Heart left ventricle (tissue), 16 donors: ENCODE data around the gene MACROD1. TPM values are rescaled to one million over a fixed set of nuclear protein-coding genes. Genes with fewer than 3 reads are reported as not detected.
"Not testable (repeated sequence)": the region's sequence is repeated elsewhere in the genome, so short reads cannot be mapped to it uniquely, and the experiment has no call there.

ENCODE experiments used
- ATAC-seq, 4 donors: fragments of 200-7000 bp; cut with Tn5 transposase; one replicate each; pipeline ENCODE4 v1.9.1; 2020 to 2022; ENCODE audit warnings: moderate library complexity in 4 of 4, mild to moderate bottlenecking in 3 of 4, moderate number of reproducible peaks in 1 of 4
- DNase-seq, 5 donors: peaks; one replicate each; pipeline ENCODE4 v3.0.0-alpha.2; 2020
- H3K27ac ChIP-seq, 12 donors: fragments of 200-600 bp; sonication (generic) in 4 of 12; one replicate each; pipeline versions ENCODE4 v1.5.0 to v1.8.0; 2016 to 2022; ENCODE audit warnings: mild to moderate bottlenecking in 2 of 12
- H3K27me3 ChIP-seq, 9 donors: fragments of 200-600 bp; sonication (generic) in 2 of 9; one replicate each; pipeline versions ENCODE4 v1.5.1 to v1.8.0; 2016 to 2022; ENCODE audit warnings: mild to moderate bottlenecking in 3 of 9
- H3K36me3 ChIP-seq, 9 donors: fragments of 200-600 bp; sonication (generic) in 2 of 9; one replicate each; pipeline versions ENCODE4 v1.5.0 to v1.8.0; 2018 to 2022; ENCODE audit warnings: mild to moderate bottlenecking in 2 of 9
- H3K4me1 ChIP-seq, 12 donors: fragments of 200-600 bp; sonication (generic) in 4 of 12; one replicate each; pipeline versions ENCODE4 v1.5.0 to v1.8.0; 2016 to 2022; ENCODE audit warnings: mild to moderate bottlenecking in 3 of 12
- H3K4me3 ChIP-seq, 12 donors: fragments of 200-600 bp; sonication (generic) in 4 of 12; one replicate each; pipeline versions ENCODE4 v1.5.0 to v1.8.0; 2017 to 2022; ENCODE audit warnings: mild to moderate bottlenecking in 9 of 12, moderate library complexity in 4 of 12
- H3K9me3 ChIP-seq, 12 donors: fragments of 200-600 bp; sonication (generic) in 4 of 12; one replicate each; pipeline versions ENCODE4 v1.5.0 to v1.8.0; 2016 to 2022; ENCODE audit warnings: mild to moderate bottlenecking in 1 of 12
- POLR2A ChIP-seq, 2 donors: fragments of 450-650 bp; IDR thresholded peaks; one replicate each; pipeline ENCODE4 v1.6.1; 2017; ENCODE audit warnings: antibody characterized with exemption in 2 of 2, mild to moderate bottlenecking in 2 of 2, moderate library complexity in 2 of 2
- whole genome bisulfite sequencing, 4 donors: extraction: QIAGEN DNeasy Blood & Tissue Kit in 2 of 4; methylation state at CpG; one replicate each; pipeline versions ENCODE4 v1.1.5 to v1.1.7; 2013 to 2018; 5-methylcytosine and 5-hydroxymethylcytosine counted together
- intact Hi-C, 10 donors: fragments of 100-400 bp; cut with DNase I; formaldehyde crosslinking; loops; one replicate each; pipeline versions ENCODE4 v1.11.1 to v1.14.2; 2022
- polyA plus RNA-seq, 2 donors: library from polyadenylated mRNA; stranded (reverse); fragments of 200-250 nt; gene quantifications; one replicate each; pipeline ENCODE4 v1.2.3, GENCODE V29; 2013
- total RNA-seq, 9 donors: library from RNA; depleted of rRNA in 2 of 9; stranded (reverse); fragments of >200 nt in 2 of 9; fragmentation: NEBNext Ultra II Directional in 3 of 9; extraction: Animal tissue kit (Norgen Biotek cat#: 25700) in 3 of 9; gene quantifications; one replicate each; pipeline versions ENCODE4 v1.1.0 to v1.2.4, GENCODE V29; 2016 to 2023
- TF ChIP-seq, protein P1 (sequence below), 12 donors: fragments of 200-600 bp; sonication (generic) in 4 of 12; IDR thresholded peaks; one replicate each; pipeline versions ENCODE4 v1.5.0 to v1.8.0; 2018 to 2022; ENCODE audit warnings: antibody characterized with exemption in 12 of 12, mild to moderate bottlenecking in 5 of 12
- donor health status: ischemic (EF 13 %, LVEDD 7.1; RV severe dilation, severe dysfunction).
- donor health status: healthy with polysubstance abuse.
- donor health status: DM: no; HTN: yes; CAD: no.
- donor health status: DM: no; HTN: no; CAD: no.
- donor health status: ischemic (EF 25% LVEDD 6.9; RV normal size, moderate dysfunction).
- donor health status: ischemic (EF 25% LVEDD 5.7; RV mildly dilated, moderate dysfunction).
- donor health status: healthy.
- donor health status: DM: yes; HTN: yes; CAD: no.
- donor health status: ischemic (EF 35%, LVEDD 5.7; RV mildly dilated, moderate dysfunction).
- donor health status: nonischemic (EF 11% LVEDD 7.7; RV severe dilation, severe dysfunction).
- donor health status: DM: yes; HTN: yes; CAD: no.
- donor health status: PGD.
- donor health status: ischemic (EF 29% LVEDD 5.4; RV normal size, mild dysfunction).
- donor health status: nonischemic (EF 23%, LVEDD 6.1; RV moderate dilation, normal function).

Gene MACROD1
- total and polyA plus RNA-seq, 11 donors: 48.9 to 287 (median 116) TPM

DNA sequence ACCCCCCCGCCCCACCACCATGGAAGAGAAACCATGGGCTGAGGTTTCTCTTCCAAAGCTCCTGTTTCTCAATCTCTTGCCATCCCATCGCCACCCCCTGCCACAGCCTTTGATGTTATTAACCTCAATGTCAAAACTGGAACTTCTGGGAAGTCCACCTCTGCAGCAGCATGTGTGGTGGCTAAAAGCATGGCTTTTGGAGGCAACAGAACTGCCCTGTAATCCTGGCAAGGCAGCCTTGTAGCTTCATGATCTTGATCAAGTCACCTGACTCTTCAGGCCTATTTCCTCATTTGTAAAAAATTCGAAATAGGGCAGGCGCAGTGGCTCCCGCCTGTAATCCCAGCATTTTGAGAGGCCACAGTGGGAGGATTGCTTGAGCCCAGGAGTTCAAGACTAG is 195.0 kb downstream of the MACROD1 start:
- H3K27me3 ChIP-seq: no peaks in the 10 kb centered on the region
- H3K9me3 ChIP-seq: no peaks in the 10 kb centered on the region
- no peak for DNase-seq
- no peak overlapping the region for H3K4me3 ChIP-seq
- TF ChIP-seq POLR2A (IDR thresholded peaks at IDR 0.05): no peak
- TF ChIP-seq, protein P1, sequence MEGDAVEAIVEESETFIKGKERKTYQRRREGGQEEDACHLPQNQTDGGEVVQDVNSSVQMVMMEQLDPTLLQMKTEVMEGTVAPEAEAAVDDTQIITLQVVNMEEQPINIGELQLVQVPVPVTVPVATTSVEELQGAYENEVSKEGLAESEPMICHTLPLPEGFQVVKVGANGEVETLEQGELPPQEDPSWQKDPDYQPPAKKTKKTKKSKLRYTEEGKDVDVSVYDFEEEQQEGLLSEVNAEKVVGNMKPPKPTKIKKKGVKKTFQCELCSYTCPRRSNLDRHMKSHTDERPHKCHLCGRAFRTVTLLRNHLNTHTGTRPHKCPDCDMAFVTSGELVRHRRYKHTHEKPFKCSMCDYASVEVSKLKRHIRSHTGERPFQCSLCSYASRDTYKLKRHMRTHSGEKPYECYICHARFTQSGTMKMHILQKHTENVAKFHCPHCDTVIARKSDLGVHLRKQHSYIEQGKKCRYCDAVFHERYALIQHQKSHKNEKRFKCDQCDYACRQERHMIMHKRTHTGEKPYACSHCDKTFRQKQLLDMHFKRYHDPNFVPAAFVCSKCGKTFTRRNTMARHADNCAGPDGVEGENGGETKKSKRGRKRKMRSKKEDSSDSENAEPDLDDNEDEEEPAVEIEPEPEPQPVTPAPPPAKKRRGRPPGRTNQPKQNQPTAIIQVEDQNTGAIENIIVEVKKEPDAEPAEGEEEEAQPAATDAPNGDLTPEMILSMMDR (IDR thresholded peaks at IDR 0.05): no peak
- peaks cover 0 to under 1% (median 0%) of the 10 kb centered on the region in 9 donors for H3K36me3 ChIP-seq
- WGBS, 4 donors: 71 to 81% (median 73%) methylated on average over 5 of the region's 5 CpGs
- no peak for ATAC-seq
- H3K4me1 ChIP-seq: peaks cover 1 to 19% (median 7%) of the 10 kb centered on the region in 12 donors
- intact Hi-C loops: loop anchor here in 1 of 10 donors (10.0 kb wide), 1 partner anchor 334 kb away; the partner anchor contains the start of genes CATSPERZ and ESRRA
- no peak overlapping the region for H3K27ac ChIP-seq

DNA sequence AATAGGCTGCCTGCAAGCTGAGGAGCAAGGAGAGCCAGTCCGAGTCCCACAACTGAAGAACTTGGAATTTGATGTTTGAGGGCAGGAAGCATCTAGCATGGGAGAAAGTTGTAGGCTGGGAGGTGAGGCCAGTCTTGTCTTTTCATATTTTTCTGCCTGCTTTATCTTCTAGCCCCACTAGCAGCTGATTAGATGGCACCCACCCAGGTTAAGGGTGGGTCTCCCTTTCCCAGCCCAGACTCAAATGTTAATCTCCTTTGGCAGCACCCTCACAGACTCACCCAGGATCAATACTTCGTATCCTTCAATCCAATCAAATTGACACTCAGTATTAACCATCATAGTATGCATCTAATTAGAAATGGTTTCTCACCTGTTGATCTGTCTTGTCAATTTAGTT is 196.5 kb downstream of the MACROD1 start:
- WGBS, 4 donors: 85 to 92% (median 88%) methylated on average over 2 of the region's 2 CpGs
- Histone ChIP-seq H3K27ac (no peak overlapping the region), H3K4me1 (peaks cover 0 to 10% (median 0%) of the 10 kb centered on the region in 12 donors), H3K36me3 (no peaks in the 10 kb centered on the region), H3K4me3 (no peak overlapping the region), H3K9me3 (no peaks in the 10 kb centered on the region), H3K27me3 (no peaks in the 10 kb centered on the region)
- DNase-seq (no peak), ATAC-seq (no peak)
- no peak for TF ChIP-seq POLR2A (IDR thresholded peaks at IDR 0.05)
- TF ChIP-seq, protein P1 (IDR thresholded peaks at IDR 0.05): no peak
- intact Hi-C loops: no loop called here

DNA sequence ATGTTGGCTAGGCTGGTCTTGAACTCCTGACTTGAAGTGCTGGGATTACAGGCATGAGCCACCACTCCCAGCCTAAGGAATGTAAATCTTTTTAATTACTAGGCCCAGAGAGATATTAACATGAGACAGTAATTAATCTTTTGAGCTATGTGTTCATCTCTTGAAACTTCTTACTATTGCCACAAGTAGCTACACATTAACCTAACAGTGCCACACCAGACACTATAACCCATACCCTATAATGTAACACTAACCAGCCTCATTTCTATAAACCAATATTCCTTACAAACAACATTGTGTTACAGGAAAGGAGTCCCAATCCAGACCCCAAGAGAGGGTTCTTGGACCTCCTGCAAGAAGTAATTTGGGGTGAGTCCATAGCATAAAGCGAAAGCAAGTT is 199.5 kb downstream of the MACROD1 start:
- Histone ChIP-seq H3K4me3 (no peak overlapping the region), H3K9me3 (no peaks in the 10 kb centered on the region), H3K27me3 (no peaks in the 10 kb centered on the region), H3K27ac (no peak overlapping the region), H3K36me3 (no peaks in the 10 kb centered on the region), H3K4me1 (peaks cover 0 to 6% (median 0%) of the 10 kb centered on the region in 12 donors)
- TF ChIP-seq, protein P1 (IDR thresholded peaks at IDR 0.05): no peak
- no peak for TF ChIP-seq POLR2A (IDR thresholded peaks at IDR 0.05)
- WGBS, 4 donors: 98 to 100% (median 100%) methylated on average over 1 of the region's 1 CpG
- intact Hi-C loops: no loop called here
- DNase-seq (no peak), ATAC-seq (no peak)

DNA sequence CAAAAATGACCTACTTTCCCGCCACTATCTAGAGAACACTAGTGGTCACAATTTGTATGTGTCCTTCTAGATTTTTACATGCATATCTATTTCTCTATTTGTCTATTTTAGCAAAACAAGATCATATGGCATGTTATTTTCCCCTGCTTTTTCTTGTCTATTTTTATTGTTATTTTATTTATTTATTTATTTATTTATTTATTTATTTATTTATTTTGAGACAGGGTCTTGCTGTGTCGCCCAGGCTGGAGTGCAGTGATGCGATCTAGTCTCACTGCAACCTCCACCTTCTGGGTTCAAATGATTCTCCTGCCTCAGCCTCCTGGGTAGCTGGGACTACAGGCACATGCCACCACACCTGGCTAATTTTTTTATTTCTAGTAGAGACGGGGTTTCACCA is 202.0 kb downstream of the MACROD1 start:
- intact Hi-C loops, H3K27ac ChIP-seq, DNase-seq, H3K36me3 ChIP-seq, H3K4me1 ChIP-seq, H3K27me3 ChIP-seq, H3K9me3 ChIP-seq, H3K4me3 ChIP-seq, ATAC-seq: not testable (repeated sequence)
- 95 to 96% (median 96%) methylated on average over 4 of the region's 4 CpGs for WGBS, 4 donors
